ENCODE data around the gene FAM177A1.
"Not testable (repeated sequence)": the region's sequence is repeated elsewhere in the genome, so short reads cannot be mapped to it uniquely, and the experiment has no call there.

The FAM177A1 gene

DNA sequence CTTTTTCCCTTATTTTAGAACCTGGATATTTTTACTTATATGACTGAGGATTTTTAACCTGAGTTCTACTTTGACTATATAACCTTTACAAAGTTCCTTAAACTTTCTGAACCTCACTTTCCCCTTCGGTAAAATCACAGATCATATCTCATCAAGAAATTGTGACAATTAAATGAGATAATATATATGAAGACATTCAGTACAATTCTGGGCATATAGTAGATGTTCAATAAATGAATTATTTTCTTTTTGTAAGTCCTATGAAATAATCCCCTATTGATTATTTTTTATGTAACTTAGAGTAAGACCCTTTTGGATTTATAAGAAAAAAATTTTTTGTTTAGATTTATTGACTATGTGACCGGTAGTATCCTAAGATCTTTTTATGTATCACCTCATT, 17.6 kb upstream of the FAM177A1 start:
- Histone ChIP-seq H3K4me1 (ENCODE audit: control extremely low read depth in 1 of 4, control insufficient read depth in 4 of 4, insufficient read depth in 4 of 4, low read length in 3 of 4) (no peaks in the 10 kb centered on the region), H3K4me3 (ENCODE audit: control insufficient read depth in 1 of 7, extremely low read depth in 1 of 7, insufficient read depth in 4 of 7, low read depth in 2 of 7, low read length in 6 of 7) (no peak overlapping the region), H3K27me3 (replicated peaks in 2 of 5; ENCODE audit: control insufficient read depth in 4 of 5, insufficient read depth in 5 of 5, low read length in 4 of 5) (no peaks in the 10 kb centered on the region), H3K27ac (ENCODE audit: insufficient read depth in 1 of 2, low read depth in 1 of 2, low read length in 2 of 2, poor library complexity in 1 of 2, severe bottlenecking in 2 of 2) (no peak overlapping the region), H3K9me3 (ENCODE audit: control extremely low read depth in 1 of 5, control insufficient read depth in 4 of 5, insufficient read depth in 2 of 5, low read depth in 1 of 5, low read length in 4 of 5) (peaks cover 0 to 2% (median under 1%) of the 10 kb centered on the region in 5 experiments), H3K36me3 (ENCODE audit: control insufficient read depth in 4 of 4, insufficient read depth in 4 of 4, low read length in 3 of 4) (peaks cover 12 to 60% (median 30%) of the 10 kb centered on the region in 4 experiments)
- ChIA-PET CTCF (no interaction called here), POLR2A (no interaction called here)
- WGBS (ENCODE audit: insufficient coverage): no CpG with 5 or more reads among the region's 2 CpGs
- DNase-seq: no peak

DNA sequence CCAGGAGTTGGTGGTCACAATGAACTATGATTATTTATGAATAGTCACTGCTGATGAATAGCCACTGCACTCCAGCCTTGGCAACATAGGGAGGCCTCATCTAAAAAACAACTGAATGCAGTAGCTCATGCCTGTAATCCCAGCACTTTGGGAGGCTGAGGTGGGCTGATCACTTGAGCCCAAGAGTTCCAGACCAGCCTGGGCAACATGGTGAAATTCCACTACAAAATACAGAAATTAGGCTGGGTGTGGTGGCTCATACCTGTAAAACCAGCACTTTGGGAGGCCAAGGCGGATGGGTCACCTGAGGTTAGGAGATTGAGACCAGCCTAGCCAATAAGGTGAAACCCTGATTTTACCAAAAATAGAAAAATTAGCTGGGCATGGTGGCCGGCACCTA, 13.5 kb upstream of the FAM177A1 start:
- no peak overlapping the region for H3K4me3 ChIP-seq (ENCODE audit: control insufficient read depth in 1 of 7, extremely low read depth in 1 of 7, insufficient read depth in 4 of 7, low read depth in 2 of 7, low read length in 6 of 7)
- POLR2A ChIA-PET: no interaction called here
- no peak overlapping the region for H3K27ac ChIP-seq (ENCODE audit: insufficient read depth in 1 of 2, low read depth in 1 of 2, low read length in 2 of 2, poor library complexity in 1 of 2, severe bottlenecking in 2 of 2)
- CTCF ChIA-PET: no interaction called here
- H3K9me3 ChIP-seq (ENCODE audit: control extremely low read depth in 1 of 5, control insufficient read depth in 4 of 5, insufficient read depth in 2 of 5, low read depth in 1 of 5, low read length in 4 of 5): peaks cover 0 to 13% (median 11%) of the 10 kb centered on the region in 5 experiments
- H3K27me3 ChIP-seq (replicated peaks in 2 of 5; ENCODE audit: control insufficient read depth in 4 of 5, insufficient read depth in 5 of 5, low read length in 4 of 5): no peaks in the 10 kb centered on the region
- peaks cover 8 to 52% (median 23%) of the 10 kb centered on the region in 4 experiments for H3K36me3 ChIP-seq (ENCODE audit: control insufficient read depth in 4 of 4, insufficient read depth in 4 of 4, low read length in 3 of 4)
- WGBS (ENCODE audit: insufficient coverage): 89% methylated on average over 1 of the region's 2 CpGs
- DNase-seq: no peak
- H3K4me1 ChIP-seq (ENCODE audit: control extremely low read depth in 1 of 4, control insufficient read depth in 4 of 4, insufficient read depth in 4 of 4, low read length in 3 of 4): no peaks in the 10 kb centered on the region

DNA sequence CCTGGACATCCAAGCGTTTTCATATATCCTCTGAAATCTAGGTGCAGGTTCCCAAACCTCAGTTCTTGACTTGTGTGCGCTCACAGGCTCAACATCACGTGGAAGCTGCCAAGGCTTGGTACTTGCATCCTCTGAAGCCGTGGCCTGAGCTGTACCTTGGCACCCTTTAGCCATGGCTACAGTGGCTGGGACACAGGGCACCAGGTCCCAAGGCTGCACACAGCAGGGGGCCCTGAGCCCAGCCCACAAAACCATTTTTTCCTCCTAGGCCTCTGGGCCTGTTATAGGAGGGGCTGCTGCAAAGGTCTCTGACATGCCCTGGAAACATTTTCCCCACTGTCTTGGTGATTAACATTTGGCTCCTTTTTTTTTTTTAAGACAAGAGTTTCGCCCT, 11.6 kb upstream of the FAM177A1 start:
- Histone ChIP-seq H3K4me1 (ENCODE audit: control extremely low read depth in 1 of 4, control insufficient read depth in 4 of 4, insufficient read depth in 4 of 4, low read length in 3 of 4) (no peaks in the 10 kb centered on the region), H3K4me3 (ENCODE audit: control insufficient read depth in 1 of 7, extremely low read depth in 1 of 7, insufficient read depth in 4 of 7, low read depth in 2 of 7, low read length in 6 of 7) (no peak overlapping the region), H3K36me3 (ENCODE audit: control insufficient read depth in 4 of 4, insufficient read depth in 4 of 4, low read length in 3 of 4) (peaks cover 7 to 35% (median 17%) of the 10 kb centered on the region in 4 experiments), H3K27ac (ENCODE audit: insufficient read depth in 1 of 2, low read depth in 1 of 2, low read length in 2 of 2, poor library complexity in 1 of 2, severe bottlenecking in 2 of 2) (no peak overlapping the region), H3K27me3 (replicated peaks in 2 of 5; ENCODE audit: control insufficient read depth in 4 of 5, insufficient read depth in 5 of 5, low read length in 4 of 5) (no peaks in the 10 kb centered on the region), H3K9me3 (ENCODE audit: control extremely low read depth in 1 of 5, control insufficient read depth in 4 of 5, insufficient read depth in 2 of 5, low read depth in 1 of 5, low read length in 4 of 5) (peaks cover 0 to 13% (median 11%) of the 10 kb centered on the region in 5 experiments)
- POLR2A ChIA-PET: no interaction called here
- 67% methylated on average over 3 of the region's 5 CpGs for WGBS (ENCODE audit: insufficient coverage)
- no peak for DNase-seq
- CTCF ChIA-PET: no interaction called here

DNA sequence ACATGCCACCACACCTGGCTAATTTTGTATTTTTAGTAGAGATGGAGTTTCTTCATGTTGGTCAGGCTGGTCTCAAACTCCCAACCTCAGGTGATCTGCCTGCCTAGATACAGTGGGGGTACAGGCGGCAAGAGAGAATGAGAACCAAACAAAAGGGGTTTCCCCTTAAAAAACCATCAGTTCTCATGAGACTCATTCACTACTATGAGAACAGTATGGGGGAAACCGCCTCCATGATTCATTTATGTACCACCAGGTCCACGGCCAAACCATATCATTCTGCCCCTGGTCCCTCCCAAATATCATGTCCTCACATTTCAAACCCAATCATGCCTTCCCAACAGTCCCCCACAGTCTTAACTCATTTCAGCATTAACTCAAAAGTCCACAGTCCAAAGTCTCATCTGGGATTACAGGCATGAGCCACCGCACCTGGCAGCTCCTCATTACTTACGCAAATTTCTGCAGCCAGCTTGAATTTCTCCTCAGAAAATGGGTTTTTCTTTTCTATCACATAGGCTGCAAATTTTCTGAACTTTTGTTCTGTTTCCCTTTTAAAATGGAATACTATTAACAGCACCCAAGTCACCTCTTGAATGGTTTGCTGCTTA, 11.0 kb upstream of the FAM177A1 start:
- H3K27ac ChIP-seq (ENCODE audit: insufficient read depth in 1 of 2, low read depth in 1 of 2, low read length in 2 of 2, poor library complexity in 1 of 2, severe bottlenecking in 2 of 2); CTCF ChIA-PET; H3K4me3 ChIP-seq (ENCODE audit: control insufficient read depth in 1 of 7, extremely low read depth in 1 of 7, insufficient read depth in 4 of 7, low read depth in 2 of 7, low read length in 6 of 7); H3K4me1 ChIP-seq (ENCODE audit: control extremely low read depth in 1 of 4, control insufficient read depth in 4 of 4, insufficient read depth in 4 of 4, low read length in 3 of 4); POLR2A ChIA-PET; DNase-seq; H3K27me3 ChIP-seq (replicated peaks in 2 of 5; ENCODE audit: control insufficient read depth in 4 of 5, insufficient read depth in 5 of 5, low read length in 4 of 5): not testable (repeated sequence)
- WGBS (ENCODE audit: insufficient coverage): 93% methylated on average over 3 of the region's 5 CpGs
- Histone ChIP-seq H3K9me3 (ENCODE audit: control extremely low read depth in 1 of 5, control insufficient read depth in 4 of 5, insufficient read depth in 2 of 5, low read depth in 1 of 5, low read length in 4 of 5) (peaks cover 0 to 13% (median 11%) of the 10 kb centered on the region in 5 experiments), H3K36me3 (ENCODE audit: control insufficient read depth in 4 of 4, insufficient read depth in 4 of 4, low read length in 3 of 4) (peaks cover 2 to 31% (median 14%) of the 10 kb centered on the region in 4 experiments)

DNA sequence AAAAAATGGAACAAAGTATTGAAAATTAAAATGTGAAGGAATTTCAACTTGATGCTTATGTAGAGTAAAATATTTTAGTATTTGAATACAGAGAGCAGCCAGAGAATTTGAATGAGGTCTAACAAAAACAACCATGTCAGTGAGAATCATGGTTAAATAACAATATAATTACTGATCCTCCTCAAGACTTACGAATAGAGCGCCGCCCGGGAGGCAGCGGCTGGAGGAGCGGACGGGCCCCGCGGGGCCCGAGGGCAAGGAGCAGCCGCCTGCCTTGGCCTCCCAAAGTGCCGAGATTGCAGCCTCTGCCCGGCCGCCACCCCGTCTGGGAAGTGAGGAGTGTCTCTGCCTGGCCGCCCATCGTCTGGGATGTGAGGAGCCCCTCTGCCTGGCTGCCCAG, 7.8 kb upstream of the FAM177A1 start:
- POLR2A ChIA-PET, CTCF ChIA-PET: not testable (repeated sequence)
- no CpG with 5 or more reads among the region's 17 CpGs for WGBS (ENCODE audit: insufficient coverage)

DNA sequence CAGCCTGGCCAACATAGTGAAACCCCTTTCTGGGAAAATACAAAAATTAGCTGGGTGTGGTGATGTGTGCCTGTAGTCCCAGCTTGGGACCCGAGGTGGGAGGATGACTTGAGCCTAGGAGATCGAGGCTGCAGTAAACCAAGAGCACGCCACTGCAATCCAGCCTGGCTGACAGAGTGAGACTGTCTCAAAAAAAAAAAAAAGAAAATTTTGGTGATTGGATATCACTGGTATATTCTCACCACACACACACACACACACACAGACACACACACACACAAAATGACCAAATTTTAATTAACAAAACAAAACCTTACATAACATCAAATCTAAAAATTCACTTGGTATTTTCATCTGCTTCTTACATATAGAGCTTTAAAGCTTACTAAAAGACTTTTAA, 3.4 kb upstream of the FAM177A1 start:
- Histone ChIP-seq H3K4me1 (ENCODE audit: control extremely low read depth in 1 of 4, control insufficient read depth in 4 of 4, insufficient read depth in 4 of 4, low read length in 3 of 4) (peaks cover 10 to 16% (median 13%) of the 10 kb centered on the region in 4 experiments), H3K27me3 (replicated peaks in 2 of 5; ENCODE audit: control insufficient read depth in 4 of 5, insufficient read depth in 5 of 5, low read length in 4 of 5) (no peaks in the 10 kb centered on the region), H3K36me3 (ENCODE audit: control insufficient read depth in 4 of 4, insufficient read depth in 4 of 4, low read length in 3 of 4) (no peaks in the 10 kb centered on the region), H3K4me3 (ENCODE audit: control insufficient read depth in 1 of 7, extremely low read depth in 1 of 7, insufficient read depth in 4 of 7, low read depth in 2 of 7, low read length in 6 of 7) (no peak overlapping the region), H3K9me3 (ENCODE audit: control extremely low read depth in 1 of 5, control insufficient read depth in 4 of 5, insufficient read depth in 2 of 5, low read depth in 1 of 5, low read length in 4 of 5) (no peaks in the 10 kb centered on the region), H3K27ac (ENCODE audit: insufficient read depth in 1 of 2, low read depth in 1 of 2, low read length in 2 of 2, poor library complexity in 1 of 2, severe bottlenecking in 2 of 2) (no peak overlapping the region)
- CTCF ChIA-PET: interaction anchor here (1.0 to 1.5 kb wide), 2 partner anchors 59 to 186 kb away, joined by 3 to 4 read pairs; no protein-coding TSS in a partner anchor
- WGBS (ENCODE audit: insufficient coverage): 100% methylated on average over 1 of the region's 3 CpGs
- no peak for DNase-seq
- POLR2A ChIA-PET: interaction anchor here (0.9 kb wide), 1 partner anchor 15 kb away, joined by 3 read pairs; no protein-coding TSS in a partner anchor

More for the DNA sequence above, 7.8 kb upstream of the FAM177A1 start:
- Histone ChIP-seq H3K36me3 (ENCODE audit: control insufficient read depth in 4 of 4, insufficient read depth in 4 of 4, low read length in 3 of 4) (peaks cover 0 to 11% (median 4%) of the 10 kb centered on the region in 4 experiments), H3K9me3 (ENCODE audit: control extremely low read depth in 1 of 5, control insufficient read depth in 4 of 5, insufficient read depth in 2 of 5, low read depth in 1 of 5, low read length in 4 of 5) (peaks cover 0 to 13% (median 11%) of the 10 kb centered on the region in 5 experiments)
- not testable (repeated sequence) for DNase-seq; H3K27me3 ChIP-seq (replicated peaks in 2 of 5; ENCODE audit: control insufficient read depth in 4 of 5, insufficient read depth in 5 of 5, low read length in 4 of 5); H3K4me1 ChIP-seq (ENCODE audit: control extremely low read depth in 1 of 4, control insufficient read depth in 4 of 4, insufficient read depth in 4 of 4, low read length in 3 of 4); H3K27ac ChIP-seq (ENCODE audit: insufficient read depth in 1 of 2, low read depth in 1 of 2, low read length in 2 of 2, poor library complexity in 1 of 2, severe bottlenecking in 2 of 2); H3K4me3 ChIP-seq (ENCODE audit: control insufficient read depth in 1 of 7, extremely low read depth in 1 of 7, insufficient read depth in 4 of 7, low read depth in 2 of 7, low read length in 6 of 7)

DNA sequence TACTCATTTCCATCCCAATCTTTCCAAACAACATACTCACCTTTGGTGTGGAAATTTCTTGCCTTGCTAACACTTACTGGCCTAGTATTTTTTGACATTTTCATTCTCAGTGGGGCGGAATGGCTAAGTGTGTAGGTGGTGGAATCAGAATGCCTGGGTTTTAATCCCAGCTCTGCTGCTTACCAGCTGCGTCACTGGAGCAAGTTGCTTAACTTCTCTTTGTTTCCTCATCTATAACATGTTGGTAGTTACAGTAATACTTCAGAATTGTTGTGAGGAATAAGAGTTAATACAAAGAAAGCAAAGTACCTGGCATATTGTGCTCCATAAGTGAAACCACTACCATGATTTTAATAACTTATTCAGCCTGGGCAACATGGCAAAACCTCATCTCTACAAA, 3.0 kb upstream of the FAM177A1 start:
- no peaks in the 10 kb centered on the region for H3K9me3 ChIP-seq (ENCODE audit: control extremely low read depth in 1 of 5, control insufficient read depth in 4 of 5, insufficient read depth in 2 of 5, low read depth in 1 of 5, low read length in 4 of 5)
- no peak overlapping the region for H3K27ac ChIP-seq (ENCODE audit: insufficient read depth in 1 of 2, low read depth in 1 of 2, low read length in 2 of 2, poor library complexity in 1 of 2, severe bottlenecking in 2 of 2)
- H3K4me3 ChIP-seq (ENCODE audit: control insufficient read depth in 1 of 7, extremely low read depth in 1 of 7, insufficient read depth in 4 of 7, low read depth in 2 of 7, low read length in 6 of 7): no peak overlapping the region
- ChIA-PET POLR2A (no interaction called here), CTCF (interaction anchor here (1.5 kb wide), 1 partner anchor 59 kb away, joined by 4 read pairs; no protein-coding TSS in a partner anchor)
- no peaks in the 10 kb centered on the region for H3K27me3 ChIP-seq (replicated peaks in 2 of 5; ENCODE audit: control insufficient read depth in 4 of 5, insufficient read depth in 5 of 5, low read length in 4 of 5)
- H3K36me3 ChIP-seq (ENCODE audit: control insufficient read depth in 4 of 4, insufficient read depth in 4 of 4, low read length in 3 of 4): no peaks in the 10 kb centered on the region
- no peak for DNase-seq
- 100% methylated on average over 1 of the region's 2 CpGs for WGBS (ENCODE audit: insufficient coverage)
- peaks cover 10 to 17% (median 13%) of the 10 kb centered on the region in 4 experiments for H3K4me1 ChIP-seq (ENCODE audit: control extremely low read depth in 1 of 4, control insufficient read depth in 4 of 4, insufficient read depth in 4 of 4, low read length in 3 of 4)
